ENCODE measurements around the gene PTPRE. TPM values are rescaled to one million over a fixed set of nuclear protein-coding genes. Genes with fewer than 3 reads are reported as not detected.

Gene PTPRE
- total RNA-seq, 1 experiment from 2014 or later: 0.70 TPM

- Histone ChIP-seq H3K27me3 (ENCODE audit: insufficient read depth, low read length) (no peaks in the 10 kb centered on the region), H2BK12ac (ENCODE audit: insufficient read length, low read depth, low read length) (no peak overlapping the region), H4K5ac (ENCODE audit: insufficient read length, low read depth, low read length) (no peak overlapping the region), H3K56ac (ENCODE audit: insufficient read length, low read depth, low read length) (no peak overlapping the region), H2AK5ac (ENCODE audit: insufficient read length, low read length) (no peak overlapping the region), H3K23me2 (ENCODE audit: insufficient read length, low read depth, low read length, poor library complexity, severe bottlenecking) (peaks cover 2% of the 10 kb centered on the region), H2BK120ac (ENCODE audit: low read depth, low read length, poor library complexity, severe bottlenecking) (no peak overlapping the region), H4K8ac (replicated peaks; ENCODE audit: insufficient read length, low read depth, low read length) (no peak overlapping the region), H2BK20ac (ENCODE audit: low read depth, low read length, poor library complexity, severe bottlenecking) (no peak overlapping the region), H3K9ac (ENCODE audit: extremely low read depth, insufficient read length, low read length) (no peak overlapping the region), H3K4me2 (ENCODE audit: insufficient read depth, insufficient read length, low read length) (no peak overlapping the region), H2BK15ac (ENCODE audit: low read depth, low read length) (no peak overlapping the region), H3K23ac (ENCODE audit: insufficient read length, low read depth, low read length) (no peak overlapping the region), H3K79me2 (ENCODE audit: insufficient read depth, low read length) (no peaks in the 10 kb centered on the region), H3K9me3 (ENCODE audit: control insufficient read depth, low read depth, low read length) (no peaks in the 10 kb centered on the region), H4K91ac (ENCODE audit: insufficient read length, low read depth, low read length) (no peak overlapping the region), H3K4me1 (ENCODE audit: insufficient read depth, low read length) (no peaks in the 10 kb centered on the region), H3K14ac (ENCODE audit: insufficient read depth, low read length) (no peak overlapping the region), H2AFZ (ENCODE audit: low read length) (no peak overlapping the region), H3K27ac (ENCODE audit: insufficient read length, low read depth, low read length) (no peak overlapping the region), H3K79me1 (ENCODE audit: insufficient read depth, low read depth, low read length, poor library complexity, severe bottlenecking) (no peaks in the 10 kb centered on the region), H3K4ac (ENCODE audit: low read depth, low read length) (no peak overlapping the region), H2BK5ac (ENCODE audit: insufficient read length, low read length) (no peak overlapping the region), H3T11ph (ENCODE audit: low read length) (no peak overlapping the region), H3K18ac (ENCODE audit: insufficient read length, low read depth, low read length) (no peak overlapping the region), H4K20me1 (ENCODE audit: control insufficient read depth, insufficient read depth, insufficient read length) (no peaks in the 10 kb centered on the region)
- Mint-ChIP-seq H3K9me3 (no peaks in the 10 kb centered on the region), H3K36me3 (ENCODE audit: insufficient read depth in 1 of 3, low read depth in 3 of 3) (peaks cover 29 to 34% (median 33%) of the 10 kb centered on the region in 3 experiments; a peak in 6 of 7 replicates), H3K4me3 (no peak overlapping the region), H3K27me3 (ENCODE audit: low read depth) (no peaks in the 10 kb centered on the region), H3K4me1 (no peaks in the 10 kb centered on the region), H3K27ac (no peak overlapping the region)
- no CpG with 5 or more reads among the region's 8 CpGs for WGBS (ENCODE audit: extremely low coverage, insufficient read length, low lambda C conversion rate)
- TF ChIP-seq, protein P1, sequence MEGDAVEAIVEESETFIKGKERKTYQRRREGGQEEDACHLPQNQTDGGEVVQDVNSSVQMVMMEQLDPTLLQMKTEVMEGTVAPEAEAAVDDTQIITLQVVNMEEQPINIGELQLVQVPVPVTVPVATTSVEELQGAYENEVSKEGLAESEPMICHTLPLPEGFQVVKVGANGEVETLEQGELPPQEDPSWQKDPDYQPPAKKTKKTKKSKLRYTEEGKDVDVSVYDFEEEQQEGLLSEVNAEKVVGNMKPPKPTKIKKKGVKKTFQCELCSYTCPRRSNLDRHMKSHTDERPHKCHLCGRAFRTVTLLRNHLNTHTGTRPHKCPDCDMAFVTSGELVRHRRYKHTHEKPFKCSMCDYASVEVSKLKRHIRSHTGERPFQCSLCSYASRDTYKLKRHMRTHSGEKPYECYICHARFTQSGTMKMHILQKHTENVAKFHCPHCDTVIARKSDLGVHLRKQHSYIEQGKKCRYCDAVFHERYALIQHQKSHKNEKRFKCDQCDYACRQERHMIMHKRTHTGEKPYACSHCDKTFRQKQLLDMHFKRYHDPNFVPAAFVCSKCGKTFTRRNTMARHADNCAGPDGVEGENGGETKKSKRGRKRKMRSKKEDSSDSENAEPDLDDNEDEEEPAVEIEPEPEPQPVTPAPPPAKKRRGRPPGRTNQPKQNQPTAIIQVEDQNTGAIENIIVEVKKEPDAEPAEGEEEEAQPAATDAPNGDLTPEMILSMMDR (conservative IDR thresholded peaks at IDR 0.05): no peak
- DNase-seq: no peak
These were observed 196.4 kb downstream of the PTPRE start for GRCh38 chr10:128103229-128103714.

All from H9 (cell line).